Uterus (tissue), 4 donors: Measurements from ENCODE around the gene C17orf78. TPM values are rescaled to one million over a fixed set of nuclear protein-coding genes. Genes with fewer than 3 reads are reported as not detected.
"Not testable (repeated sequence)": the region's sequence is repeated elsewhere in the genome, so short reads cannot be mapped to it uniquely, and the experiment has no call there.

Experiments
- DNase-seq, 2 donors: peaks; one replicate each; pipeline ENCODE4 v3.0.0-alpha.2; 2019 to 2020
- H3K27ac ChIP-seq, 2 donors: fragments of 200-600 bp; sonication (generic); 1 replicate in 1 of 2; 2 replicates in 1 of 2; pipeline ENCODE4 v1.5.1; 2016 to 2018
- H3K27me3 ChIP-seq, 2 donors: fragments of 200-600 bp; sonication (generic); one replicate each; pipeline ENCODE4 v1.5.1; 2018 to 2019; ENCODE audit warnings: control low read depth in 1 of 2
- H3K36me3 ChIP-seq, 2 donors: fragments of 200-600 bp; sonication (generic); one replicate each; pipeline ENCODE4 v1.5.1; 2019; ENCODE audit warnings: control low read depth in 1 of 2
- H3K4me1 ChIP-seq, 2 donors: fragments of 200-600 bp; sonication (generic); one replicate each; pipeline ENCODE4 v1.5.1; 2018 to 2019; ENCODE audit warnings: control low read depth in 1 of 2
- H3K4me3 ChIP-seq, 2 donors: fragments of 200-600 bp; sonication (generic); 1 replicate in 1 of 2; 2 replicates in 1 of 2; pipeline ENCODE4 v1.5.1; 2018 to 2019; ENCODE audit warnings: mild to moderate bottlenecking in 1 of 2
- H3K9me3 ChIP-seq, 2 donors: fragments of 200-600 bp; sonication (generic); one replicate each; pipeline ENCODE4 v1.5.1; 2019; ENCODE audit warnings: control low read depth in 1 of 2
- CTCF ChIP-seq, 4 experiments: fragments of 200-600 bp in 2 of 4; fragments of 450-650 bp in 2 of 4; sonication (generic) in 2 of 4; IDR thresholded peaks; one replicate each; pipeline ENCODE4 v1.5.1; 2016 to 2019; ENCODE audit warnings: antibody characterized with exemption in 4 of 4, mild to moderate bottlenecking in 2 of 4, moderate library complexity in 1 of 4
- POLR2A ChIP-seq, 2 donors: fragments of 450-650 bp; IDR thresholded peaks; one replicate each; pipeline ENCODE4 v1.6.1; 2016; ENCODE audit warnings: antibody characterized with exemption in 2 of 2, mild to moderate bottlenecking in 1 of 2, moderate library complexity in 1 of 2
- intact Hi-C: fragments of 100-400 bp; cut with DNase I; formaldehyde crosslinking; loops from one replicate; pipeline ENCODE4 v1.15.1; 2023; ENCODE audit warnings: low total_unique reads
- total RNA-seq, 4 donors: library from RNA; depleted of rRNA in 3 of 4; stranded (reverse); fragments of >200 nt in 3 of 4; gene quantifications; one replicate each; pipeline versions ENCODE4 v1.1.0 to v1.2.4, GENCODE V29; 2014 to 2023
- donor health status: DM: yes; HTN: yes; CAD: no.

Gene C17orf78
- total RNA-seq, 4 donors from 2014 or later, result not detected

GRCh38 chr17:37432671-37433070 is 56.9 kb downstream of the C17orf78 start:
- no peak for TF ChIP-seq POLR2A (IDR thresholded peaks at IDR 0.05)
- no peak for TF ChIP-seq CTCF (IDR thresholded peaks at IDR 0.05)
- intact Hi-C loops, result no loop called here
- no peaks in the 10 kb centered on the region for H3K9me3 ChIP-seq
- H3K27me3 ChIP-seq, result no peaks in the 10 kb centered on the region
- H3K36me3 ChIP-seq, result no peaks in the 10 kb centered on the region
- DNase-seq, result no peak
- no peak overlapping the region for H3K27ac ChIP-seq
- no peaks in the 10 kb centered on the region for H3K4me1 ChIP-seq
- H3K4me3 ChIP-seq, result no peak overlapping the region

DNA sequence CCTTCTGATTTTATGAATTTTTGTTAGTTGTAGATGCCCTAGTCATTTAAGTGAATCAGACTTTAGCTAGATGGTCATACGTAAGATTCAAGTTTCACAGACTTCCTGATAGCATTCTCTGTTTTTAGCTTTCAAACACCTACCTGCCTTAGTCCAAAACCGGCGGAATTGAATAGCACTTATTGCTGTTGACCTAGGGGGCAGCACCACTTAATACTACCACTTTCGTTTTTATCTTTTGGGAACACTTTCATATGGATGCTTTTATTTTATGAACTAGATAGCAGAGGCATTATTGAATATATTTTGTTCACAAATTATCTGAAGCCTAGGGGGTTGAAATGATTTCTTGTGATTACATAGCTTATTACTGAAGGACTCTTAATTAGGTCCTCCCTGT is 62.4 kb downstream of the C17orf78 start:
- Histone ChIP-seq H3K27me3 (no peaks in the 10 kb centered on the region), H3K36me3 (no peaks in the 10 kb centered on the region), H3K4me1 (no peaks in the 10 kb centered on the region), H3K27ac (no peak overlapping the region), H3K9me3 (no peaks in the 10 kb centered on the region), H3K4me3 (no peak overlapping the region)
- DNase-seq, result no peak
- no peak for TF ChIP-seq CTCF (IDR thresholded peaks at IDR 0.05)
- no peak for TF ChIP-seq POLR2A (IDR thresholded peaks at IDR 0.05)
- intact Hi-C loops, result no loop called here

DNA sequence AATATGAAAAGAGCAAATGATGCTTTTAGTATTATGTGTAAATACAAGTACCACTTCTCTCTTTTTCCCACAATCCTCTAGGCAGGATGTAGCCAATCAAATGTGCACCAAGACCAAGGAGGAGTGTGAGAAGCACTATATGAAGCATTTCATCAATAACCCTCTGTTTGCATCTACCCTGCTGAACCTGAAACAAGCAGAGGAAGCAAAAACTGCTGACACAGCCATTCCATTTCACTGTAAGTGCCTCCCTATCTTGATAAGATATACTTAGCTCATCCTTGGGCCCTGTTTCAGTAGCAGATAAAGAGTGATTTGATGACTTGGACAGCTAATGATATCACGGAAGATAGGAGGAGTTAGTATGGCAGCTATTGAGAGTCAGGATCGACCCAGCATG is 64.6 kb downstream of the C17orf78 start:
- no peaks in the 10 kb centered on the region for H3K9me3 ChIP-seq
- no peak overlapping the region for H3K4me3 ChIP-seq
- intact Hi-C loops, result no loop called here
- no peak overlapping the region for H3K27ac ChIP-seq
- no peaks in the 10 kb centered on the region for H3K27me3 ChIP-seq
- TF ChIP-seq CTCF (IDR thresholded peaks at IDR 0.05), result no peak
- no peak for TF ChIP-seq POLR2A (IDR thresholded peaks at IDR 0.05)
- no peak for DNase-seq
- H3K4me1 ChIP-seq, result no peaks in the 10 kb centered on the region
- no peaks in the 10 kb centered on the region for H3K36me3 ChIP-seq

- H3K9me3 ChIP-seq, H3K27ac ChIP-seq, H3K4me1 ChIP-seq, intact Hi-C loops, DNase-seq, H3K4me3 ChIP-seq, H3K36me3 ChIP-seq, H3K27me3 ChIP-seq: not testable (repeated sequence)
These were observed 65.7 kb downstream of the C17orf78 start for GRCh38 chr17:37441369-37442014.

Other genes starting within 250 kb of the C17orf78 start
- 10 to 100 TPM in 3 of 4 donors, 1 to 10 TPM in 1; 4.7 to 75.1 (median 41.9) TPM for gene ACACA, start 30.9 kb downstream of the C17orf78 start, total RNA-seq
- 10 to 100 TPM; 13.8 to 40.8 (median 22.0) TPM for gene TADA2A, start 30.9 kb downstream of the C17orf78 start, total RNA-seq
- 10 to 100 TPM; 10.4 to 70.0 (median 32.6) TPM for gene DUSP14, start 113.9 kb downstream of the C17orf78 start, total RNA-seq
- gene SYNRG, start 233.4 kb downstream of the C17orf78 start, total RNA-seq, result 10 to 100 TPM; 14.4 to 92.0 (median 41.6) TPM